ENCODE results near the gene FOXB1.

DNA sequence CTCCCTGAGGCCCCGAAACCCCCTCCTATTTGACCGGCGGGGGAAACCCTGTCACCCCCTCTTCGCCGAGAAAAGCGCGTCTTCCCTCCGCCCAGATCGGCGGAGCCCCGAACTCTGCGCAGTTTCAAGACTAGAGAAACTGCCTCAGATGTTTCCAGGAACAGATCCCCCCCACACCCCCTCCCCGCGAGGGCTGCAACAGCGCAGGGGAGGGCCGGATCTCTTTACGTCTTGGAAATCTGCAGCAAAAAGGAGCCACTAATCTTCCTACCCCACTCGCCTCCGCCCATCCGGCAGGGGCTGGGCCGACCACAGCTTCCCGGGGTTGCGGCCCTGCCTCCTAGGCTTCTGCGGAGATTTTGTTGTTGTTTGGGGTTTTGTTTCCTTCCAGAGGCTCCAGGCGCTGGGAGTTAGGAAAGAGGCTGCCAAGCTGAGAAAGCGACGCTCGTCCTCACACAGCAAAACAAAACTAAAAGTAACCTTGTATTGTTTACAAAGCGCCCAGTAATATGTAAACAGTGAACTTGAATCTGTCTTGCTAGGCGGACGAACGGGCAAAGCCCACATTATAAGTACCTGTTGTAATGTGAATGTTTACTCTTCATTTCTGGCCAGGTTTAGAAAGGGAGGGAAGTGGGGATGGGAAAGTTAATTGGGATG lies 2.2 kb downstream of the FOXB1 start:
- no peak for TF ChIP-seq GATA2 (IDR thresholded peaks at IDR 0.05; ENCODE audit: low read depth, low read length)
- TF ChIP-seq GATA3 (IDR thresholded peaks at IDR 0.05; ENCODE audit: low read depth, low read length) = no peak

Measured in SH-SY5Y (cell line).